Right lobe of liver (tissue), 4 donors: ENCODE measurements around the gene MAPK12.

Experiments used
- POLR2A ChIP-seq: fragments of 450-650 bp; IDR thresholded peaks from one replicate; pipeline ENCODE4 v1.6.1; 2017; ENCODE audit warnings: antibody characterized with exemption, mild to moderate bottlenecking
- TF ChIP-seq, protein P1 (sequence below), 4 donors: fragments of 200-600 bp in 3 of 4; fragments of 450-650 bp in 1 of 4; IDR thresholded peaks; one replicate each; pipeline versions ENCODE4 v1.5.1 to v1.8.0; 2016 to 2022; ENCODE audit warnings: antibody characterized with exemption in 4 of 4, mild to moderate bottlenecking in 2 of 4
- donor health status: DM: no; HTN: no; CAD: no.
- donor health status: DM: no; HTN: no; CAD: no.
- donor health status: DM: no; HTN: yes; CAD: no.

DNA sequence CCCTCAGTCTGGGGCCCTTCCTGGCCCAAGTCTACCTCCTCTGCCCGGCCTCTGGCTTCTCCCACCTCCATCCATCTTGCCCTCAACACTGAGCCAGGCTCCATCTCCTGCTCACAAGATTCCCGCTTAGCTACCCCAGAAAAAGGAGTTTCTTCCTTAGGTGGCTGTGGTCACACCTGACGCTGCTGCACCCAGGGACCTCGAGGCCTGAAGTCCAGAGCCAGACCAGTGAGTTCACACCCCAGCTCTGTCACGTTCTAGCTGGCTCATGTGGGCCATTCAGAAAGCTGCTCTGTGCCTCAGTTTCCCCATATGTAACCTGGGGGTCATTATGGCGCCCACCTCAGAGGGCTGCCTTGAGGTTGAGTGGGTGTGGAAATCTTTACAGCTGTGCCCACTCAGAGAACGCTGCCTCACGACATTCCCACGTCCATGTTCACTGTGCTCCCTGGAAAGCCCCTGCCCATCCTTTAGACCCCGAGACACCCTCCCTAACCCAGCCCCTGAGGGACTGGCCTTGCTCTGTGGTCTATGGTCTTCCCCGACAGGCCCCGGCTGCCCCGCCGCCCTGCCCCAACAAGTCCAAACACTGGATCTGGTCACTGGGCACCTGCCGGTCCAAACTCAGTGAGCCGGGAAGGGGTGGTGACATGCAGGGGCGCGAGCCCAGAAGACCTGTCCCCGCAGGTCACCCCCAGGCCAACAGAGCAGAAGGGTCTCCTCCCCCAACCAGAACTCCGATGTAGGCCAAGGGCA, 36.2 kb upstream of the MAPK12 start:
- TF ChIP-seq POLR2A = no peak
- TF ChIP-seq, protein P1, sequence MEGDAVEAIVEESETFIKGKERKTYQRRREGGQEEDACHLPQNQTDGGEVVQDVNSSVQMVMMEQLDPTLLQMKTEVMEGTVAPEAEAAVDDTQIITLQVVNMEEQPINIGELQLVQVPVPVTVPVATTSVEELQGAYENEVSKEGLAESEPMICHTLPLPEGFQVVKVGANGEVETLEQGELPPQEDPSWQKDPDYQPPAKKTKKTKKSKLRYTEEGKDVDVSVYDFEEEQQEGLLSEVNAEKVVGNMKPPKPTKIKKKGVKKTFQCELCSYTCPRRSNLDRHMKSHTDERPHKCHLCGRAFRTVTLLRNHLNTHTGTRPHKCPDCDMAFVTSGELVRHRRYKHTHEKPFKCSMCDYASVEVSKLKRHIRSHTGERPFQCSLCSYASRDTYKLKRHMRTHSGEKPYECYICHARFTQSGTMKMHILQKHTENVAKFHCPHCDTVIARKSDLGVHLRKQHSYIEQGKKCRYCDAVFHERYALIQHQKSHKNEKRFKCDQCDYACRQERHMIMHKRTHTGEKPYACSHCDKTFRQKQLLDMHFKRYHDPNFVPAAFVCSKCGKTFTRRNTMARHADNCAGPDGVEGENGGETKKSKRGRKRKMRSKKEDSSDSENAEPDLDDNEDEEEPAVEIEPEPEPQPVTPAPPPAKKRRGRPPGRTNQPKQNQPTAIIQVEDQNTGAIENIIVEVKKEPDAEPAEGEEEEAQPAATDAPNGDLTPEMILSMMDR (IDR thresholded peaks at IDR 0.05) = no peak
